Measurements from ENCODE around the gene SMAD9.

SMAD9 gene

DNA sequence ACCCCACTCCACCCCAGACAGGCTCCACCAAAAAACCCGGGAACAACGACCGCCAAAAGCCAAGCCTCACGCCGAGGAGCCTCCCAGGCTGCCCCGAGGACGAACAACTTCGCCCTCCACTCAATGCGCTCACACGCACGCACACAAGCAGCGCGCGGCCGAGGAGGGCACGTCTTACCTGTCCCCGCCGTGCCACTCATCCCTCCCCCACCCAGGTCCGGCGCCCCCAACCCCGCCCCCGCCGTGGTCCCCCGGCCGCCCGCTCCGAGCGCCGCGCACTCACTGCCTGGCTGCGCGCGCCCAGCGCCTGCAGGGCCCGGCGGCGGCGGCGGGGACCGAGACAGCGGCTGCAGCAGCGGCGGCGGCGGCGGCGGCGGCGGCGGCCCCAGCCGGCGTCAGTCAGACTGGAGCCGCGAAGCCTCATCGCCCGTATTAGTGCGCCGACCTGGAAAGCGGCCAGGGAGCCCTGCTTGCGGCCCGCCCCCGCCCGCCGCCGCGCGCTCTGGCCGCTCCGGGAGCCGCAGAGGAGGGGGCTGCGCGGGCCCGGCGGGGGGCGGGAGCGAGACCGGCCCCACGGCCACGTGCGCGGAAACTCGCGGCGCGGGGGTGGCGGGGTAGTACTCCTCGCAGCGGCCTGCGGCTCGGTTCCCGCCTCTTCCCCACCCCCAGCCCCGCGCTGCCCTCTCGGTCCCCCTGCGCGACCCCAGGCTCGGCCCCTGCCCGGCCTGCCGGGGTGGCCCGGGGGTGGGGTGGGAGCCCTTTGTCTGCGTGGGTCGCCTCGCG, at the start of gene SMAD9:
TSS of gene SMAD9 (minus strand) at position 406 of the 783 bp plus-strand sequence. CDS start 40,549 bp downstream, outside the sequence.
- peak; percentile 49 for DNase-seq (ENCODE audit: low read depth)

DNA sequence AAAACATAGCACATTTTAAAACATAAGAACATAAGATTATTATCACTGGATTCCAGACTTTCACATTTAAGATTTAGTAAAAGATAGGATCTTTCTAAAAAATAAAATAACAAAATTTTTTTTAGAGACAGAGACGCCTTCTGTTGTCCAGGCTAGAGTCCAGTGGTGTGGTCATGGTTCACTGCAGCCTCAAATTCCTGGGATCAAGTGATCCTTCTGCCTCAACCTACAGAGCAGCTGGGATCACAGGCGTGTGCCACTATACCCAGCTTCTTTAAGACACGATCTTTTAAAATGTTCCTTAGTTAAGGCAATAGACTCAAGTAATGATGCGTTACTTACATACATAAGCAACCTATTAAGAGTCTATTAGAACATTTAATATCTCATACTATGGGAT, 46.4 kb upstream of the SMAD9 start:
- no peak for DNase-seq (ENCODE audit: low read depth)

DNA sequence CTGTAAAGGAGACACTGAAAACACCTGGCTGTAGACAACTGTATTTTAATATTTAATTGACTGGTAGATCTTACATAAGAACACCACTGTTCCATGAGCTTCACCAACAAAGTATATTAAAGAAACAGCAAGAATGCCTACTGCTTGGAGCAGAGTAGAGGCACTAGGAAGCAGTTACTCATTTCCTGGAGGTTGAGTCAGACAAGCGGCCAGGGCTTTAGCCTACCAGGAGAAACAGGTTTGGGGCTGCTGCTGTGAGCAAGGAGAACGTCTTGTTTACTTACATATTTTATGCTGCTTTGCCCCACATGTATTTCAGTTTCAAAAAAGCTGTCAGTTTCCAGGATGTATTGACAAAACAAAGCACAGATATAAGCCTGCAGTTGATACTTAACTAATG, 45.7 kb upstream of the SMAD9 start:
- peak; percentile 21 for DNase-seq (ENCODE audit: low read depth)

DNA sequence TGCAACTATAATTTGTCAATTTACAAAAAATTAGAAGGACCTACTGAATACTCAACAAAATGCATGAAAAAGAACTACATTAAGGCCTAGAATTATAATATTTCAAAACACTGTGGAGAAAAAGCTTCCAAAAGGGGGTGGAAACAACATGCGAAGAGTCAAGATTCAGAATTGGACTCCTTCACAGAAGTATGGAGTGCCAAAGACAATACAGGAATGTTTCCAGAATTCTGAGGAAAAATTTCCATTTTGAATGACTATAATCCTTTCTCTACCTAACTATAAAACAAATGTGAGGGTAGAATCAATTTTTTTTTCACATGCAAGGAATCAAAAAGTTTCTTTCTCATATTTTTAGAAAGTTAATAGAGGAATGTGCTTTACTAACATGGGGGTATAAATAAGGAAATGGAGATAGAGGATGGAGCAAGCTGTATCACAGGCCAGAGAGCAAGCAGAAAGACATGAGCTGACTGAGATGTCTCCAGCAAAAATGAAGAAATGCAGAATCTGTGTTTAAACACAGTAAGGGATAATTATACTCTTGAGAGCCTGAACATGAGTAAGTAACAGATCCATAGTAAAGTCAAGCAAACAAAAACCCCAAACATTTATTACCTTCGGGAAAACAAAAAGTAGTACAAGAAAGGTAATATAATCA, 39.5 kb upstream of the SMAD9 start:
- DNase-seq (ENCODE audit: low read depth), result no peak

DNA sequence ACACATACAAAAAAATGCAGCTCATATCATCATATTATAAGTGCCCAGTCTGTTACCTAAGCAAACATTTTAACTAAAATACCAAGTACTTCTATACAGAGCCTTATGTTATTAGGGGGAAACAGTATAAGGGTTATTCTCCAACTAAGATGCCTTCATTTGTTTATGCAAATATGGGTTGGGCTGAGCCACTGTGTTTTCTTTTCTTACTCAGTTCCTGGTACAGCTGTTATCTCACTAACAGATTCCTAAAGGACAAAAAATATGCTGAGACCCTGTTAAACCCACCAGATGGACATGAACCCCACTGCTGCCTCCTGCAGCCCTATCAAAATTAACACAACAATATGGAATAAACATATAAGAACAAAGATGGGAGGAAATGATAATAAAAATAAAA, 34.5 kb upstream of the SMAD9 start:
- no peak for DNase-seq (ENCODE audit: low read depth)

DNA sequence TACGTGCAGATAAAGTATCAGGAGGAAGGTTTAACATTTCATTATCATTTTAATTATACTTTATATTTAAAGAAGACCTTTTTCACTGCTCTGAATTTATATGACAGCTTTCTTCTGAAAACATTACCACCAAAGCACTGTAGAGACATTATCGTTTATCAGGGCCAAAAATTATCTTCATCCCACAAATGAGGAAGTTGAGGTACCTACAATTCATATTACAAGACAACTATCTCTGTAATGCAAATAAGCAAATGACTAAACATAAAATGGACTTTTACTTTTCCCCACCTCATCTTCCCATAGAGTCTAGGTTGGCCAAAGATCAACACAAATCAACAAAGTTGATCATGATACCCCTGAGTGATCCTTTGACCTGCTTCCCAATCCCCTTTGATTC, 30.9 kb upstream of the SMAD9 start:
- no peak for DNase-seq (ENCODE audit: low read depth)

DNA sequence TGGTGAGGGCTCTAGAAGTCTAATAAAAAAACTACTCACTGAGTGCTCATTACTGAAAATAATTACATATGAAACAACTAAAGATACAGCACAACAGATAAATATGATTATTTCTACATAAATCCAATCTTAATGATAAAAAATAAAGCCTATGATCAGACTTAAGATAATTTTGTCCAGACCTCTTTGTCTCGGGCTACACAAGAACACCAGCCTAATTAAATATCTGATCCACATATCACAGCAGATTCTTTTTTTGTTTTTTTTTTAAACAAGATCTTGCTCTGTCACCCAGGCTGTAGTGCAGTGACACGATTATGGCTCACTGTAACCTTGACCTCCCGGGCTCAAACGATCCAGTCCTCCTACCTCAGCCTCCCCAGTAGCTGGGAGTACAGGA, 30.3 kb upstream of the SMAD9 start:
- DNase-seq (ENCODE audit: low read depth), result no peak

DNA sequence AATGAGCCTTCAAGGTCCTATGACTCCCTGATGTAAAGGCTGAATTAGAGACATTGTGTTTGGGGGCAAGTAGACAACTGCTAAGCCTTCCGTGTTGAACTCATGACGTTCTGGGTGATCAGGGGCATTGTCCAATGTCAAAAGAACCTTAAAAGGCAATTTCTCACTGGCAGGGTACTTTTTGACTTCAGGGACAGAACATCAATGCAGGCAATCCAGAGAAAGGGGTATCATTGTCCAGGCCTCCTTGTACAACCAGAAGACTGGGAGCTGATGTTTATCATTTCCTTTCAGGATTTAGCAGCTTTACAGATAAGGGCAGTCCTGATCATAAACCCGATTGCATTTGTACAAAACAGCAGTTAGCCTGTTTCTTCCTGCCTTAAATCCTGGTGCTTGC, 25.0 kb upstream of the SMAD9 start:
- no peak for DNase-seq (ENCODE audit: low read depth)

DNA sequence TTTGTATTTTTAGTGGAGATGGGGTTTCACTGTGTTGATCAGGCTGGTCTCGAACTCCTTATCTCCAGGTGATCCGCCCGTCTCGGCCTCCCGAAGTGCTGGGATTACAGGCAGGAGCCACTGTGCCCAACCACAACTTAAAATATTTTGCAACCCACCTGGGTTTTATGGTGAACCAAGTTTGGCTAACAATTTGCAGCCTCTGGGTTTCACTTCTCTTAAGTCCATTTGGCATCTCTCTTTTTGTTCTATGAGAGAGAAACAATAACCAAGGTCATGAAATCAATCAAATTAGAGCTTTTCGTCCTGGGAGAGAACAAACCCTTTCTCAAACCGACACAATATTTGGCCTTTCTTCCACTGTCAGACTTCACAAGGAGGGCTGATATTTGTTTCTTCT, 5.6 kb upstream of the SMAD9 start:
- no peak for DNase-seq (ENCODE audit: low read depth)

DNA sequence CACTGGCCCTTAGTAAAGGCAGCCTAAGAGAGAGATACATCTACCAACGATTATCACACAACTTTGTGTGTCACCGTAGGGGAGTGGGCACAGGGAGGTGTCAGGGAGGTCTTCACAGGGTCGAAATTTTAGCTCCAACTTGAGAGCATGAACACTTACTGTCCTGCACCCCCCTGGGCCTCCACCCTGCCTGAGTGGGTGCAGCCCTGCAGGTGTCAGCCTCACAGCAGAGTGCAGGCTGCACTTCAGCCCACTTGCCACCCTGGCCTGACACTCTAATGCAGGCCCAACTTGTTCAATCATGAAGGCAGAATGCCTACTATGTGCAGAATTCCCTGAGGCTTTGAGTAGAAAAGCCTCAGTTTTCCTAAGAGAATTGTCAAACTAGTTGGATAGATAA, 4.0 kb upstream of the SMAD9 start:
- no peak for DNase-seq (ENCODE audit: low read depth)

DNA sequence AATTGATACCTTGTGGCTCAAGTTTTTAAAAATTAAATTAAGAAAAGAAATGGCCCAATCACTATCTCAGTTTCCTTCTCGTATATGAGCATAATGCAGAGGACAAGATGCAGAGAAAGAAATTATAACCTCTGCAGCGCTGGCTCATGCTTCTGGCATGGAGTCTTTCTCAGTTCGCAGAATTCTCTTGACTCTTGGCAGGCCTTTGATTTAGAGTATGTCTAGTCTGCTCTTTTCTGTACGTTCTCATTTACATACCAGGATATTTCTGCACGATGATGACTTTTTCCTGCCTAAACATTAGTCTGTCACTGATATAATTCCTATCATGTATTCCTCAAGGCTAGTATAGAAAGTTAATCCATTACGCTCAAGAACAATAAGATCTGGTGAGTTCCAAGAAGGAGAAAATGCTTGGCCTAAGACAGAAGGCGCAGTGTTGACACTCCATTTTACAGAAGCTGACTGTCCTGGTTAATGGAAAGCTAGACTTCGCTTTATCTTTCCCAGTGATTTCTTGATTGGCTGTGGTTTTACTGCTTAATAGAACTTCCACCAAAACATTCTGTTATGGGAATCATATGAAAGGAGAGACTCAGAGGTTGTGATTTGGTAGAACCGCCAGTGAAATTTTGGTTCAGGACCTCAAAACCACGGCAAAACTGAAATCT, 1.7 kb upstream of the SMAD9 start:
- no peak for DNase-seq (ENCODE audit: low read depth)

DNA sequence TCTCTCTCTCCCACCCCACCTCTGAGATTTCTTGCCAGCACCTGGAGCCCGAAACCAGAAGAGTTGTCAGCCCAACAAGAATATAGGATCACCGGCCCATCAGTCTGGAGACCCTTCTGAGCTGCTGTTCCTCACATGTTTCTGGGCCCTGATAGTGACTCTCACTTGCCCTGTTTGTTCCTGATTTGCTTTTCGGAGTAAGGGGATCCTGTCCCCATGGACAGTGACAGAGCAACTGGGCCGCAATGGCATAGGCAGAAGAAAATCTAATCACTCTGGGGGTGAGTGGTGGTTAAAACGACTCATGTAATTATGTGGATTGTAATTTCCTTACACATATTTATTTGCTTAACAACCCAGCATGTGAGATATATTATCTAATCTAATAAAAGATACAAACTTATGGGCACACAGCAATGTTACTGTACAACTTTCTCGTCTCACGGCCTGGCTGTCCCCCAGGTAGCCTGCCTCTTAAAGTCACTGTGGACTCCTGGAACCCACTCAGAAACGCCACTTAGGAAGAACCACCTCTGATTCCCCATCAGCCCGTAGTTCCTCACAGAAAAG, 663 bp upstream of the SMAD9 start:
- DNase-seq (ENCODE audit: low read depth), result no peak

DNA sequence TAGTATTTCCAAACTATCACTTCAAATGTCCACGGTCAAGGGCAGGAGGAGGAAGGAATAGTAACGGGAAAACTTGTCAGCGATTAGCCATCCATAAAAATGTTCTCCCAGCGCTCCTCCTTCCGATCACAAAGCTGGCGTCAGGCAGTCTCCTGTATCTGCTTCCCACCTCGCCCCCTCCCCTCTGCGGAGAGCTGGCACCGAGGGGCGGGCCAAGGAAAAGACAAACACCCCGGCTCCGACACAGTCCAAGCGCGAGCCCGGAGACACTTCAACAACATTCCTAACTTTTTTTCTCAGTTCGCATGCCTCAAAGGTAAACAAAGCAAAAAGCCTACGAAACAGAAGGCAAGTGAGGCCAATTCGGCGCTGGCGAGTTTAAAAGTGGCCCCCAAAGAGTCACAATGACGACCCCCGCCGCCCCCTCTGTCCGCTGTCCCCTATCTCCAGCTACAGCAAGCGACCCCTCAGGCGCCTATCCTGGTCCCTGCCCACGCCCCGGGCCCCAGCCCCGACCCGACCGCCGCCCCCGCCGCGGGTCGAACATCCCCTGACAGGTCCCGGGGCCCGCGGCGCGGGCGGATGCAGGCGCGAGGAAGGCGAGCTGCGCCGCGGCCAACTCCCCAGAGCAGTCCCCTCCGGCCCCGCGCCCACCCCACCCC, 736 bp downstream of the SMAD9 start:
- DNase-seq (ENCODE audit: low read depth), result no peak

DNA sequence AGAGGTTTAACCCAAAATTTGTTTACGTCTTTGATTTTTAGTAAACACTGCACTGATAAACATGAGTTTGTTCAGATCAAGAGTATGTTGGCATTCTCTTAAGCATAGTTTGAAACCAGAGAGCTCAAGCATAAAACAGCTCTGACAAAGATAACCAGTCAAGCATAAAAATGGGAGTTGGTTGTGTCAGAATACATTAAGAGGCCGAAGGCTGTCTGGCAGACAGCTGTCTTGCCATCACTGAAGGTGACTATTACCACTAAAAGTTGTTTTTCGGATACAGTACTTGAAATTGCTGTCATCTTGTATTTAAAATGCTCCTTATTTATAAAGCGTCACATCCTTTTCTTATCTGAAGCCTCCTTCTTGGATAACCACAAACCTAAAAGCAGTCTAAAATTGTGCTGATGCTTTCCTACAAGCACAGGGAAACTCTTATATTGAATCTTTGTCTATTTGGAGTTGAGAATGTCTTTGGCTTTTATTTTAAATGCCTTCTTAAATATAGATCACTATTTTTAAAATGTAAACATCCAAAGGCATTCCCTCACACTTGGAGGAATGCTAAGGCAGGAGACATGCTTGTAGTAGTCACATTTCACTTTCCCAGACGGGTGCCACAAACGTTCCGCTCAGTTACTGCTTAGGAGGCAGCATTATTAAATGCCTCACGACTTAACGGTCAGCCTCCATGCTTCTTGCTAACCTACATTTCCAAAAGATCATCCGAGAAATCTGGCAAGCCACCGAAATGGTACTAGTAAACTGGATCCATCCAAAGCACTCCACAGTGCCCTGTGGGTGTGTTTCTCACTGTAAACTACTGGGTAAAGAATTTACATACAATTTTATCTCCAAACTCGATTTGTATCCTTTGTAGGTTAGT, 1.5 kb downstream of the SMAD9 start:
- DNase-seq (ENCODE audit: low read depth), result peak; percentile 14

DNA sequence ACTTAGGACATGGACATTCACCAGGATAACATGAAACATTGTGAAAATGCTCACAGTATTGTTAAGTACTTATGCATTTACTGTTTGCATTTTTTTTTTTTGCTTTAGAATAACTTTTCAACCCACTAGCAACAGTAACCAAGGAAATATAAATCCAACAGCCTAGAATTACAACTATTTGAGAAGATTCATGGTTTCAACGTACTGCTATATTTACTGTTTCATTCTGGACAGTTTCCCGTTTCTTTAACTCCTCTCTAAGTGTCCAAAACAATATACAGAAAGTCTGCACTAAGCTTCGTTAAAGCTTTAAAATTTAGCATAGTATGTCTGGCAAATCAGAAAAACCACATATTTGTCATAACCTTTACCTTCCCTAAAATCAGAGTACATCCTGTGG, 2.7 kb downstream of the SMAD9 start:
- DNase-seq (ENCODE audit: low read depth), result peak; percentile 7

DNA sequence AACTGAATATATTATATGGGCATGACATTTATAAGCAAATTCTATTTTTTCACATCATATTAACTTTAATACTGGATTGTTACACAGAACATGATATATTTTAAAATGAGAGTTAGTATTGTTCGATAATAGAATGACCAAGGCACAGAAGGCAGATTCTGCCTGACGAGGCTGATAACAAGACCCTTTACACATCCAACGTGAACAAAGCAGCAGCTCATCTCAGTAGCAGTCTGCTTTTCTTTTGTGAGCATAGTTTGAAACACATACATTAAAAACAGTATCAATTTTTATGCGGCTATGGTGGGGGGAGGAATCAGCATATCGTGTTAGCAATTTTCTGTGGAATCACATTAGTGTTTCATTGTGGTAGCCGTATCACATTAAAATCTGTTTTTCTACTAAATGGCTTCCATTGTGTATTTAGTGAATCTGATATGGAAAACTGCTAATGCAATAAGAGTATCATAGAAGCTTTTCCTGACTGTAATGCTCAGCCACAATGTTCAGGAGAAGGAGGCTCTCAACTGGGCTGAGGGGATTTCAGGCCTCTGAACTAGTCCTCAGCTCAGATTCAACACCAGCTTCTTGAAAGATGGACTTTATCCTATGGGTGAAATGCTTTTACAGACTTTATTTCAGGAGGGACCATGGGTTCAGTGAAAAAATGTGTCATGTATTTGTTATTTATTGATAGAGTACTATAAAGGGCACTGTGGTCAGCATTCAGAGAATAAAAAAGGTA, 4.0 kb downstream of the SMAD9 start:
- DNase-seq (ENCODE audit: low read depth), result no peak

DNA sequence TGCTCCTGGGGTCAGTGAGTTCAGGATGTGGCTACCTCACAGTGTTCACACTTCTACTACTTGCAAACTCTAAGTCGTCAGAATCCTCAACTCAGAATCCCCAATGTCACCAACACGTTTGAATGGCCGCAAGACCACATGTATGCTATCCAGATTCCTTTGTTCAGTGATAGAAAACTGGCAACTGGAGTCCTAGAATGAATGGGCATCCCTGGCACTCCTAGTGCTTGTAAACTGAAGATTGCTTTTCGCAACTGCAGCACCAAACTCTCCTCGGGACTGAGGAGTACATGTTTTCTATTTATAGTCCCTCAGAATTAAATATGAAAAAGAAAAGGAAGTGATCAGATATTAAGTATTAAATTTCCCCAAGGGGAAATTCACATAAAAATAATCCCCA, 4.9 kb downstream of the SMAD9 start:
- no peak for DNase-seq (ENCODE audit: low read depth)

DNA sequence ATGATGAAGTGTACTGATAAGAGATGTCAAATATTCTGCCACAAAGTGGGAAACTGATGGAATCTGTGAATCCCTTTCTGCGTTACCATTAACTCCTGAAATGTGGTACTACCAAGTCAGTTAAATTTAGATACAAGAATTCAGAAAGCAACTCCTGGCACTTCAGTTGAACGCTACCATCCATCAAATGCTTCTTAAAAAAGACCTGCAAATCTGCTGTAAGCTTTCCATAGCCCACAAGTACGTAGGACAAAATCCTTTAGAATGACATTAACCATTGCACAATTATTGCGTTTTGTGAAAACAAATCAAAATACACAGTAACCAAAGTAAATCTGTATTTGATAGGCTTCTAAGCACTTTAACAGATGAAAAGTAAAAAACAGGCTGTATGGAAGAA, 5.4 kb downstream of the SMAD9 start:
- no peak for DNase-seq (ENCODE audit: low read depth)

DNA sequence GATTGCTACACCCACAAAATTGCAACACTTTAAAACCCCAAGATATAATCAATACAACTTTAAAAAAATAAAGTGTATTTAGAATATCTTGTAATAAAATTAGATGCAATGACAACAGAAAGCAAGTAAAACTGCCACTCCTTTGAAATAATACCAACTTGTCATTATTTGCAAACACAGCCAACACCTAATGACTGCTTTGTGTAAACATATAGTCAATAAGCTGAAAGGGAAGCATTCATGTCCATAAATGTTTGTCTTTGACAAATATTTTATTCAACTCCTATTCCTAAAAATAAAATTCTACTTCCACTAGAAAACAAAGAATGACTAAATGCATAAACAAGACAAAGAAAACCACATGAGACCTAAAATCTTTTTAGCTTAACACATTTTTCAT, 6.6 kb downstream of the SMAD9 start:
- DNase-seq (ENCODE audit: low read depth), result no peak

DNA sequence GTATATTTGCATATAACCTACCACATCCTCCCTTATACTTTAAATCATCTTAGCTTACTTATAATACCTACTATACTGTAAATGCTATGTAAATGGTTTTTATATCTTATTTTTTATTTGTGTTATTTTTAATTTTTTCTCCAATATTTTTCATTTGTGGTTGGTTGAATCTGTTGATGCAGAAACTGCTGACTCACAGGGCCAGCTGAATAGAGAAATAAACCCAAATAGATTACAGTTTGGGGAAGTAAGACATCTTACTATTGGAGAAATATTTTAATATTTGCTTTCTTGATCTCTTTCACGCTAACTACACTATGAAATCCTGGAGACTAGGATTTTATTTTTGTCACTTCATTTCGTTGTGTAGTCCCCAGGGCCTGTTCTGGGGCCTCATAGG, 7.1 kb downstream of the SMAD9 start:
- DNase-seq (ENCODE audit: low read depth), result no peak

DNA sequence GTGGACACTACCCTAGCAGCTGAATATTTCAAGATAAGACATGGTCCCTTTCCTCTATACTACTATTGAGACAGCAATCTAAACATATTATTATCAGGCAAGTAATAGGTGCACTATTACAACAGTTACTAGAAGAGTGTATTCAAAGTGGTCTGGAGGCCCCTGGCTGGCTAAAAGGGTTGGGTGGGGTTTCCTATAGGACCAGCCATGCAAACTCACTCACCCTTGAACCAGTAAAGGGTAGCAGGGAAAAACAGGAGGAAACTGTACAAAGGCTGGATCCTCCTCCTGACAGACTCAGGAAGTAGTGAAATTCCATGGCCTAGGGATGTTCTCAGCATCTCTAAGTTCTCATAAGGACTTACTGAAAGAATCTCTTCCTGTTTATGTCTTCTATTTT, 7.7 kb downstream of the SMAD9 start:
- DNase-seq (ENCODE audit: low read depth), result no peak
